Stimulated activated naive CD4-positive, alpha-beta T cell (primary cell): ENCODE measurements around the gene SERPINB6.
"Not testable (repeated sequence)": the region's sequence is repeated elsewhere in the genome, so short reads cannot be mapped to it uniquely, and the experiment has no call there.

Source experiments
- DNase-seq, 6 experiments: peaks; one replicate each; lab custom pipeline; 2025; lab: John Stamatoyannopoulos, UW

SERPINB6 gene

GRCh38 chr6:2958331-2958711 lies 13.0 kb downstream of the SERPINB6 start:
- DNase-seq, result peak in 3 of 6 experiments; percentile 5 to 41 (median 24)

- DNase-seq, result no peak
Measured at GRCh38 chr6:2957696-2958330, 13.6 kb downstream of the SERPINB6 start.

- DNase-seq, result no peak
Measured at GRCh38 chr6:2956930-2957685, 14.3 kb downstream of the SERPINB6 start.

GRCh38 chr6:2953098-2953497 lies 18.3 kb downstream of the SERPINB6 start:
- no peak for DNase-seq

- peak in 4 of 6 experiments; percentile 9 to 22 (median 10) for DNase-seq
Measured at GRCh38 chr6:2952557-2953095, 18.7 kb downstream of the SERPINB6 start.

- DNase-seq, result no peak
Measured at GRCh38 chr6:2951728-2952127, 19.6 kb downstream of the SERPINB6 start.

- DNase-seq, result no peak
Measured at GRCh38 chr6:2950713-2951112, 20.7 kb downstream of the SERPINB6 start.

- DNase-seq, result no peak
Measured at GRCh38 chr6:2949536-2950083, 21.8 kb downstream of the SERPINB6 start.

GRCh38 chr6:2949121-2949520 lies 22.2 kb downstream of the SERPINB6 start:
- DNase-seq, result no peak

GRCh38 chr6:2948228-2949025 lies 22.9 kb downstream of the SERPINB6 start:
- no peak for DNase-seq

- DNase-seq, result no peak
Measured at GRCh38 chr6:2947445-2947844, 23.9 kb downstream of the SERPINB6 start.

GRCh38 chr6:2945153-2945452 lies 26.3 kb downstream of the SERPINB6 start:
- no peak for DNase-seq

GRCh38 chr6:2944405-2945152 lies 26.8 kb downstream of the SERPINB6 start:
- no peak for DNase-seq

- DNase-seq, result no peak
Measured at GRCh38 chr6:2943564-2943955, 27.8 kb downstream of the SERPINB6 start.

GRCh38 chr6:2942914-2943563 lies 28.3 kb downstream of the SERPINB6 start:
- DNase-seq, result peak in 3 of 6 experiments; percentile 56 to 70 (median 62)

GRCh38 chr6:2942116-2942515 lies 29.3 kb downstream of the SERPINB6 start:
- not testable (repeated sequence) for DNase-seq

- DNase-seq, result no peak
Measured at GRCh38 chr6:2940851-2941250, 30.5 kb downstream of the SERPINB6 start.

- DNase-seq, result peak; percentile 69 to 90 (median 80)
Measured at GRCh38 chr6:2940010-2940850, 31.1 kb downstream of the SERPINB6 start.

- no peak for DNase-seq
Measured at GRCh38 chr6:2939315-2940009, 31.9 kb downstream of the SERPINB6 start.
